Nephron progenitor cell (in vitro differentiated cells): ENCODE measurements around the gene WDR47.
"Not testable (repeated sequence)": the region's sequence is repeated elsewhere in the genome, so short reads cannot be mapped to it uniquely, and the experiment has no call there.

Source experiments
- DNase-seq: peaks from one replicate; pipeline ENCODE4 v3.0.0; 2021
- H3K27ac Mint-ChIP-seq: 2 replicates; pipeline ENCODE4 v1.8.0; 2021; ENCODE audit warnings: mild to moderate bottlenecking, moderate library complexity, mixed read lengths
- H3K27me3 Mint-ChIP-seq: 2 replicates; pipeline ENCODE4 v1.8.0; 2021; ENCODE audit warnings: mild to moderate bottlenecking, low read depth, mixed read lengths; ENCODE audit not compliant: poor library complexity
- H3K36me3 Mint-ChIP-seq: 2 replicates; pipeline ENCODE4 v1.8.0; 2021; ENCODE audit warnings: low read depth, mixed read lengths
- H3K4me1 Mint-ChIP-seq: 2 replicates; pipeline ENCODE4 v1.8.0; 2021; ENCODE audit warnings: mixed read lengths
- H3K4me3 Mint-ChIP-seq: 2 replicates; pipeline ENCODE4 v1.8.0; 2021; ENCODE audit warnings: mild to moderate bottlenecking, moderate library complexity, mixed read lengths
- H3K9me3 Mint-ChIP-seq: 2 replicates; pipeline ENCODE4 v1.8.0; 2021; ENCODE audit warnings: mild to moderate bottlenecking, moderate library complexity, mixed read lengths
- CTCF ChIP-seq: fragments of 200-600 bp; sonication (generic); IDR thresholded peaks from 2 replicates; pipeline ENCODE4 v1.5.0; 2021; ENCODE audit warnings: antibody characterized with exemption

The WDR47 gene

DNA sequence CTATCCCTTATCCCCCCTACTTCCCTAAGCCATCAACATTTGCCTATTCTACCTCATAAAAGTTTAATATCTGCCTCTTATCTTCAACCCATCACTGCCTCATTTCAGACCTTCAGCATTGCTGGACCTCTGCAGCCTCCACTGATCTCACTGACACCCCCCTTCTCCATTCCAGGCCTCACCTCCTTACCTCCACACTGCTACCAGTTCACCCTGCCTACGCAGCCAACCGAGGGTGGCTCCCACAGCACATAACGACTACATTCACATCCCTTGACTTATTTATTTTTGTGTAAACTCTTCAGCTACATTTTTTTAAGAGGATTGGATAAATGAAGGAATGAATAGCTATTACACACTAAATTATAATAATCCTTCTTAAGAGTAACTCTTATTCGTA is 92.9 kb downstream of the WDR47 start:
- Mint-ChIP-seq H3K27ac (no peak overlapping the region), H3K9me3 (no peaks in the 10 kb centered on the region), H3K4me3 (no peak overlapping the region)

GRCh38 chr1:108947871-108948525 is 93.9 kb downstream of the WDR47 start:
- H3K27ac Mint-ChIP-seq: peak overlapping the region; percentile 11
- no peak for DNase-seq
- peaks cover 5% of the 10 kb centered on the region for H3K4me1 Mint-ChIP-seq

More for the DNA sequence above, 92.9 kb downstream of the WDR47 start:
- no peak for DNase-seq
- H3K36me3 Mint-ChIP-seq: peaks cover 41% of the 10 kb centered on the region
- H3K4me1 Mint-ChIP-seq: peaks cover 5% of the 10 kb centered on the region
- no peaks in the 10 kb centered on the region for H3K27me3 Mint-ChIP-seq
- no peak for TF ChIP-seq CTCF

DNA sequence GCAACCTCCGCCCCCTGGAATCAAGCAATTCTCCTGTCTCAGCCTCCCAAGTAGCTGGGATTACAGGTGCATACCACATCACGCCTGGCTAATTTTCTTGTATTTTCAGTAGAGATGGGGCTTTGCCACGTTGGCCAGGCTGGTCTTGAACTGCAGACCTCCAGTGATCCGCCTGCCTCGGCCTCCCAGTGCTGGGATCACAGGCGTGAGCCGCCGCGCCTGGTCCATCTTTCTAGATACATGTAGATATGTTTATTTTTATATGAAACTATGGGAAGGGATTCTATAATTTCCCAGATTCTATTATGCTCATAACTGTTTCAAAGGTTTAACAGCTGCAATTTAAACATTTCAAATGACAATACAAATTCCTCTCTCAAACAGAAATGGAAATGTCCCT is 105.7 kb downstream of the WDR47 start:
- DNase-seq: no peak
- TF ChIP-seq CTCF: no peak
- no peak overlapping the region for H3K4me3 Mint-ChIP-seq
- no peaks in the 10 kb centered on the region for H3K27me3 Mint-ChIP-seq
- no peak overlapping the region for H3K27ac Mint-ChIP-seq
- no peaks in the 10 kb centered on the region for H3K9me3 Mint-ChIP-seq
- H3K36me3 Mint-ChIP-seq: peaks cover 63% of the 10 kb centered on the region
- no peaks in the 10 kb centered on the region for H3K4me1 Mint-ChIP-seq

More at GRCh38 chr1:108947871-108948525, 93.9 kb downstream of the WDR47 start:
- no peaks in the 10 kb centered on the region for H3K9me3 Mint-ChIP-seq
- no peak overlapping the region for H3K4me3 Mint-ChIP-seq
- H3K27me3 Mint-ChIP-seq: no peaks in the 10 kb centered on the region
- peaks cover 39% of the 10 kb centered on the region for H3K36me3 Mint-ChIP-seq
- TF ChIP-seq CTCF: no peak

DNA sequence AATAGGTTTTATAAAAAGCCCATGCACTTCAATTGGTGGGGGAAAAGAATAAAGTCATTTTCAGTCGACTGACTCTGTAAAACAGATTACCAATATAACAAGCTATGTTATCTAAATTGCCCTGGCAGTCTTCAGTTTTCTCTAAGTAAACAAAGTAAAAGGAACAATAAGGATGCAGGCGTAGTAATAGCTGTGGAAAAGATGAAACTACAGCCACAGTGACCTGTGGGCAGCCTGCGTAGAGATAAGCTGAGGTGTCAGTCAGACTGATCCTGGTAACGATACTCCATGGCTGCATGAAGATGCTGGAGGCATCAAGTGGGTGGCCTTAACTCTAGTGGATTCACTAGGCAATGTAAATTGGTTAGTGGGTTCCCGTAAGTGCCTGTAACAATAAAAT is 108.0 kb downstream of the WDR47 start:
- no peak for DNase-seq
- Mint-ChIP-seq H3K9me3 (no peaks in the 10 kb centered on the region), H3K4me3 (no peak overlapping the region), H3K27me3 (no peaks in the 10 kb centered on the region), H3K36me3 (peaks cover 59% of the 10 kb centered on the region), H3K4me1 (no peaks in the 10 kb centered on the region), H3K27ac (no peak overlapping the region)
- TF ChIP-seq CTCF: no peak

- not testable (repeated sequence) for DNase-seq, H3K4me3 Mint-ChIP-seq, H3K27ac Mint-ChIP-seq, H3K27me3 Mint-ChIP-seq, H3K9me3 Mint-ChIP-seq, H3K4me1 Mint-ChIP-seq
- peaks cover 42% of the 10 kb centered on the region for H3K36me3 Mint-ChIP-seq
These were observed 114.3 kb downstream of the WDR47 start for GRCh38 chr1:108927565-108927964.

- H3K27ac Mint-ChIP-seq: no peak overlapping the region
- no peak for TF ChIP-seq CTCF
- no peaks in the 10 kb centered on the region for H3K27me3 Mint-ChIP-seq
- peaks cover 36% of the 10 kb centered on the region for H3K36me3 Mint-ChIP-seq
- H3K4me1 Mint-ChIP-seq: no peaks in the 10 kb centered on the region
- no peak overlapping the region for H3K4me3 Mint-ChIP-seq
- DNase-seq: no peak
- no peaks in the 10 kb centered on the region for H3K9me3 Mint-ChIP-seq
These were observed 116.0 kb downstream of the WDR47 start for GRCh38 chr1:108925920-108926319.
